ENCODE measurements around the gene KCTD11. TPM values are rescaled to one million over a fixed set of nuclear protein-coding genes. Genes with fewer than 3 reads are reported as not detected.

KCTD11 gene
- total RNA-seq, 1 donor from 2014 or later: 8.9 TPM

DNA sequence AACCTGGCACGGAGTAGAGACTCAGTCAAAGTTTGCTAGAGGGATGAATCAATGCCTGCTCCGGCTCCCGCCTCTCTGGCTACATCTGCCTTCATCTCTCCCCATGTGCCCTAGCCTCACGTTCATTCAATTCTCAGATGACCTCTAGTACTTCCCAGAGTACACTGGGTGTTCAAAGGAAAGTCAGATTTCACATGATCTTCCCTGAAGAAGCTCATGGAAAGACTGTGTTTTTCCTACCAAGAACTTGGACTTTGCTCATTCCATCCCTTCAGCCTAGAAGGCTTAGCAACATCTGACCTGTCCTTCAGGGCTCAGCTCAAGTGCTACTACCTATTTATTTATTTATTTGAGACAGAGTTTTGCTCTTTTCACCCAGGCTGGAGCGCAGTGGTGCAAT, 17.9 kb downstream of the KCTD11 start:
- no peak overlapping the region for H3K27ac ChIP-seq
- H3K27me3 ChIP-seq: no peaks in the 10 kb centered on the region
- no peaks in the 10 kb centered on the region for H3K36me3 ChIP-seq
- no peak for DNase-seq
- H3K4me3 ChIP-seq: no peak overlapping the region
- no peaks in the 10 kb centered on the region for H3K9me3 ChIP-seq
- intact Hi-C loops (cut with DNase I): no loop called here
- TF ChIP-seq, protein P1, sequence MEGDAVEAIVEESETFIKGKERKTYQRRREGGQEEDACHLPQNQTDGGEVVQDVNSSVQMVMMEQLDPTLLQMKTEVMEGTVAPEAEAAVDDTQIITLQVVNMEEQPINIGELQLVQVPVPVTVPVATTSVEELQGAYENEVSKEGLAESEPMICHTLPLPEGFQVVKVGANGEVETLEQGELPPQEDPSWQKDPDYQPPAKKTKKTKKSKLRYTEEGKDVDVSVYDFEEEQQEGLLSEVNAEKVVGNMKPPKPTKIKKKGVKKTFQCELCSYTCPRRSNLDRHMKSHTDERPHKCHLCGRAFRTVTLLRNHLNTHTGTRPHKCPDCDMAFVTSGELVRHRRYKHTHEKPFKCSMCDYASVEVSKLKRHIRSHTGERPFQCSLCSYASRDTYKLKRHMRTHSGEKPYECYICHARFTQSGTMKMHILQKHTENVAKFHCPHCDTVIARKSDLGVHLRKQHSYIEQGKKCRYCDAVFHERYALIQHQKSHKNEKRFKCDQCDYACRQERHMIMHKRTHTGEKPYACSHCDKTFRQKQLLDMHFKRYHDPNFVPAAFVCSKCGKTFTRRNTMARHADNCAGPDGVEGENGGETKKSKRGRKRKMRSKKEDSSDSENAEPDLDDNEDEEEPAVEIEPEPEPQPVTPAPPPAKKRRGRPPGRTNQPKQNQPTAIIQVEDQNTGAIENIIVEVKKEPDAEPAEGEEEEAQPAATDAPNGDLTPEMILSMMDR (IDR thresholded peaks at IDR 0.05): no peak
- no peaks in the 10 kb centered on the region for H3K4me1 ChIP-seq
- no peak for ATAC-seq

DNA sequence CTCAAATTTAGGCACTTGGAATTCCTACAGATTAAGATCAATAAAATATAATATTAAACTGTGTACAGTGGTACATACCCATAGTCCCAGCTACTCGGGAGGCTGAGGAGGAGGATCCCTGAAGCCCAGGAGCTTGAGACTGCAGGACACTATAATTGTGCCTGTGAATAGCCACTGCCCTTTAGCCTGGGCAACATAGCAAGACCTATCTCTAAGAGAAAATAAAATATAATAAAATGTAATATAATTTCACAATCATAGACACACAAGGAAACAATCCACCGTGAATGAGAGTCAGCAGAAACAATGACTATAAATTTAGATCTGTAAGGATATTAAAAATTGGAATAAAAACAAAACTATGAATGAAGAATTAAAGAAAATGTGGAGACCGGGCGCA, 18.9 kb downstream of the KCTD11 start:
- no peaks in the 10 kb centered on the region for H3K4me1 ChIP-seq
- TF ChIP-seq, protein P1 (IDR thresholded peaks at IDR 0.05): no peak
- no peaks in the 10 kb centered on the region for H3K27me3 ChIP-seq
- no peak for DNase-seq
- H3K27ac ChIP-seq: no peak overlapping the region
- no peak for ATAC-seq
- H3K9me3 ChIP-seq: no peaks in the 10 kb centered on the region
- H3K4me3 ChIP-seq: no peak overlapping the region
- intact Hi-C loops (cut with DNase I): no loop called here
- H3K36me3 ChIP-seq: no peaks in the 10 kb centered on the region

DNA sequence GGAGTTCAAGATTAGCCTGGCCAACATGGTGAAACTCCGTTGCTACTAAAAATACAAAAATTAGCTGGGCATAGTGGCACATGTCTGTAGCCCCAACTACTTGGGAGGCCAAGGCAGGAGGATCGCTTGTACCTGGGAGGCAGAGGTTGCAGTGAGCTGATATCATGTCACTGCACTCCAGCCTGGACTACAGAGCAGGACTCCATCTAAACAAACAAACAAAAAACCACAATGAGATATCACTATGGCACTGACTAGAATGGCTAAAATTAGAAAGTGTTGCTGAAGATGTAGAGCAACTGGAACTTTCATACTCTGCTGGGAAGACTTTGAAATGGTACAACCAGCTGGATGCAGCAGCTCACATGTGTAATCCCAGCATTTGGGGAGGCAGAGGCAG, 22.4 kb downstream of the KCTD11 start:
- no peaks in the 10 kb centered on the region for H3K36me3 ChIP-seq
- ATAC-seq: no peak
- no peak for DNase-seq
- H3K4me3 ChIP-seq: no peak overlapping the region
- intact Hi-C loops (cut with DNase I): no loop called here
- TF ChIP-seq, protein P1 (IDR thresholded peaks at IDR 0.05): no peak
- H3K27me3 ChIP-seq: no peaks in the 10 kb centered on the region
- H3K27ac ChIP-seq: no peak overlapping the region
- H3K9me3 ChIP-seq: no peaks in the 10 kb centered on the region
- H3K4me1 ChIP-seq: no peaks in the 10 kb centered on the region

DNA sequence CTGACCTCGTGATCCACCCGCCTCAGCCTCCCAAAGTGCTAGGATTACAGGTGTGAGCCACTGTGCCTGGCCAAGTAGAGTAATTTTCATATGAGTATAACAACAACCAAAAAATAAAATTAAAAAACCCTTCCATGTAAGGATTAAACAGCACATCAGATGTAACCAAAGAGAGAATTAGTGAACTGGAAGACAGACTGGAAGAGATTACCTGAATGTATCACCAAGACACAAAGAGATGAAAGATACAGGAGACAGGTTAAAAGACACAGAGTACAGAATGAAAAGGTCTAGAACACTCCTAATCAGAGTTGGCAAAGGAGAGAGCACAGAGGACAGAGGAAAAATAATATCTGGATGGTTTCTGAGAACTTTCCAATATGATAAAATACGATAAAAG, 27.2 kb downstream of the KCTD11 start:
- TF ChIP-seq, protein P1 (IDR thresholded peaks at IDR 0.05): no peak
- H3K27me3 ChIP-seq: no peaks in the 10 kb centered on the region
- no peak overlapping the region for H3K4me3 ChIP-seq
- H3K27ac ChIP-seq: no peak overlapping the region
- intact Hi-C loops (cut with DNase I): no loop called here
- H3K9me3 ChIP-seq: no peaks in the 10 kb centered on the region
- H3K4me1 ChIP-seq: peaks cover 14% of the 10 kb centered on the region
- H3K36me3 ChIP-seq: no peaks in the 10 kb centered on the region
- DNase-seq (no peak), ATAC-seq (no peak)

DNA sequence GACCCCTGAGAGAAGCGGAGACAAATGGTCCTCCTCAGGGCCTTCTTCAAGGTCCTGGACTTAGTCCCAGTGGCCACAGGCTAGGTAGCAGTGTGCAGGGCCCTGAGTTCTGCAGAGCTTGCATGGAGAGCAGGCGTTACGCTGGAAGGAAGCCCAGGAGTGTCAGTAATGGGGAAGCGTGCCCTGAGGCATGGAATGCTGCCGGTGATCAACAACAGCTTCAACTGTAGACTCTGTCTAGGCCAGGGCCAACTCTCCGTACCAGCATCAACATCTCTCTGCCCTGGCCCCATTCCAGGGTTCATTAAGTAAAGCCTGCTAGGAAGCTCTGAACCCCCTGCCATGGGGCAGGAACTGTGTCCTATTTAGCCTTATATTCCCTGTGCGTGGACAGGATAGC, 28.4 kb downstream of the KCTD11 start:
- H3K9me3 ChIP-seq: no peaks in the 10 kb centered on the region
- H3K4me1 ChIP-seq: peaks cover 14% of the 10 kb centered on the region
- DNase-seq (peak; percentile 72), ATAC-seq (peak; percentile 69)
- no peaks in the 10 kb centered on the region for H3K27me3 ChIP-seq
- TF ChIP-seq, protein P1 (IDR thresholded peaks at IDR 0.05): no peak
- peak overlapping the region; percentile 74 for H3K27ac ChIP-seq
- H3K4me3 ChIP-seq: peak overlapping the region; percentile 57
- intact Hi-C loops (cut with DNase I): no loop called here
- no peaks in the 10 kb centered on the region for H3K36me3 ChIP-seq
